HEK293T (cell line): Measurements from ENCODE around the gene TENT5A.

Experiments used
- ELF4 ChIP-seq: fragments of 450-650 bp; IDR thresholded peaks from 2 replicates; pipeline ENCODE4 v1.6.1; 2017; ENCODE audit warnings: antibody characterized with exemption
- FOXA1 ChIP-seq: fragments of 450-650 bp; IDR thresholded peaks from 2 replicates; pipeline ENCODE4 v1.6.1; 2016; ENCODE audit warnings: mild to moderate bottlenecking
- FOXM1 ChIP-seq: fragments of 450-650 bp; IDR thresholded peaks from 2 replicates; pipeline ENCODE4 v1.6.1; 2017; ENCODE audit warnings: mild to moderate bottlenecking, borderline replicate concordance
- LEF1 ChIP-seq: fragments of 450-650 bp; IDR thresholded peaks from 2 replicates; pipeline ENCODE4 v1.6.1; 2017; ENCODE audit warnings: mild to moderate bottlenecking, borderline replicate concordance
- PKNOX1 ChIP-seq: fragments of 450-650 bp; IDR thresholded peaks from 2 replicates; pipeline ENCODE4 v1.6.1; 2016
- SP1 ChIP-seq: fragments of 450-650 bp; IDR thresholded peaks from 2 replicates; pipeline ENCODE4 v1.6.1; 2017
- TARDBP ChIP-seq: fragments of 450-650 bp; IDR thresholded peaks from 2 replicates; pipeline ENCODE4 v1.6.1; 2016
- ZNF384 ChIP-seq: fragments of 450-650 bp; IDR thresholded peaks from 2 replicates; pipeline ENCODE4 v1.6.1; 2016

- TF ChIP-seq ZNF384 (no peak), TARDBP (no peak), ELF4 (no peak), PKNOX1 (no peak), SP1 (no peak), FOXA1 (no peak), LEF1 (no peak), FOXM1 (no peak)
These were observed 22.1 kb upstream of the TENT5A start for GRCh38 chr6:81774542-81774941.
